Activated CD4-positive, alpha-beta T cell treated with anti-CD3 and anti-CD28 coated beads, Interleukin-10, Interleukin-2, amounts not matched to agents 100 ng/mL and 50 ng/mL, durations not matched to agents 16 hours and 8 hours (primary cell): ENCODE measurements around the gene ERC2.

Experiments used
- DNase-seq: peaks from one replicate; pipeline ENCODE4 v3.0.0-alpha.2; 2020

Gene ERC2

DNA sequence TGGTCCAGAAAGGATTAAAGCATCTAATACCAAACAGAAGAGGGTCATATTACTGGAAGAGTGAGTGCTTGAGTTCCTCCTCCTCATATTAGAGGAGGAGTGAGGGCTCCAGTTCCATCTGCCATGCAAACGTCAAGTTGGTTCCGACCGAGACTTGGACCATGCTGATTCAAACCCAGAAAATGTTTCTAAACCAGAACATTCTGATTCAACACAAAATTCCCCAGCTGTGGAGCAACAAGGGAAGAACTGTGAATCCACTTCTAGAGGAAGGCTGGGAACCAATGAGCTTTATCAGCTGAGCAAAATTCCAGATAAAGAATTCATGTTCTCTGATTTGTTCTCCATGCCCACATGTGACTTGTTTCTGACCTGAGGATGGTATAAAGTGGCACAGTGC is 845.5 kb downstream of the ERC2 start:
- no peak for DNase-seq

DNA sequence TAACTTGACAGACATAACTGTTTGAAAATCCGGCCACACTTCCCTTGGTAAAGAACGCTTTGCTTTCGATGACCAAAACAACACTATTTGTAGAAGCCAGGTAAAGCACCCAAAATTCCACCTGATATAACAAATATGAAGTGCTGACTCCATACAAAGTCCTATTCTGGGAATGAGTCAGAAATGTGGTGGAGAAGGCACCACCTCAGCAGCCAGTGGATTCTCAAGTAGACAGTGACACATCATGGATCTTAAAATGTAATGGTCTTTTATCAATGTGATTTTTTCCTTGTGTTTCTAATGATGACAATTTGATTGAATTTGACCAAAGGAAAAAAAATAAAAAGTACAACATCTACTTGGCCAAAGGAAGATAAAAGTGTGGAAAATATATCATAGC is 846.2 kb downstream of the ERC2 start:
- no peak for DNase-seq

DNA sequence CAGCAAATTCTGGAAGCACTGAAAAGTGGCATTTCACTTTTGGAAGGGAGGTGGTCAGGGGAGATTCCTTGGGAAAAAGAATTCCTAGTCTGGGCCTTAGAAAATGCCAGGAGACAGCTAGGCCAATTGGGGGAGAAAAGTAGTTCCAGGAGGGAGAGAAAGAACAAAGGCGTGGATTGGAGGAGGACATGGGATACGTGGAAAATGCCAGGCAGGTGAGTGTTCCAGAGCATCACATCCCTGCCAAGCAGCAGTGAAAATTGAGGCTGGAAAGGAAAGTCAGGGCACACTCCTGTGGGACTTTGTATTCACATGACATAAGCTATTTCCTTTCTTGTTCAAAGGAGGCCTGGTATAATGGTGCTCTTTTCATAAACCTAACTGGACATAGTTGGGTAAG is 846.6 kb downstream of the ERC2 start:
- no peak for DNase-seq

DNA sequence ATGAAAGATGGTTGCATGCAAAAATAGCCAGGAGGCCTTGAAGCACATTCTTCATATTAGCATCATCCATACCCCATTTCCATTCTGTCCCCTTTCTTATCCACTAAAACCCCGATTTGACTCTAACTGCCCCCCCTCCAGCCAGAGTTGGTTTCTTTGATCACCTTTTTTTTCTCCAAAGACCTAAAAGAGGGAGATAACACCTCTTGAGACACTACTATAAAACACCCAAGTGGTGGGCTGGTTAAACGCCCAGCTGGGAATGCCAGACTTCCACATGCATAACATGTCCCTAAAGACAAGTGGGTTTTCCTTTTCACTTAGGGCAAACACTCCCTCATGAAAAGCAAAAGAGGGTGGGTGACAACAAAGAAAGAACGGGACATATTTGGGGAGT is 847.2 kb downstream of the ERC2 start:
- DNase-seq, result no peak

DNA sequence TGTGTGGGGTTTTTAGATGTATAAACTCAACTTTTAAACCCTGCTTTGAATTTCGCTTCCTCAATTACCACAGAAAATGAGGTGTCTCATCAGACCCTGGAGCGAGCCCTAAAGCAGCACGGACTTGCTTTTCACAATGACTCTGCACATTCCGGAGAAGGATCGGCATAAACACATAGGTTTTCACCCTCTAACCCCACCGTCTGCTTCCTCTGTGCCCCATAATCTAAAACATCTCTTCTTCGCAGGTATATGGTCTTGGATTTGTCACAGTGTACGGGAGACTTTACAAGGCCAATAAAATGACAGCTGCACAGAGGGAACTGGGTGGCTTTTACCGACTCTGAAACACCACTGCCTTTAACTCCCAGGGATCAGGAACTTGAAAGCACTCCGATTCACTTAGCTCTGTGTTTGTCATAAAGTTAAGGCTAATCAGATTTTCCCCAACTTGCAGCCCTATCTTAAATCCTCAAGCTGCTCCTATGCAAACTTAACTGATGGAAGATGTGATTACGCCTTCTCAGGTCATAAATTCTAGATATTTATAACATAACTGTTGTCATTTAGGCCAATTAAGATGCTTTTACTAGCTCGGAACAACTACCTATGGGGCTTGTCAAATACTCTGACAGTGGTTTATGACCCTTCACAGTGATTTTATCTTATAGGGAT is 847.8 kb downstream of the ERC2 start:
- DNase-seq, result no peak

DNA sequence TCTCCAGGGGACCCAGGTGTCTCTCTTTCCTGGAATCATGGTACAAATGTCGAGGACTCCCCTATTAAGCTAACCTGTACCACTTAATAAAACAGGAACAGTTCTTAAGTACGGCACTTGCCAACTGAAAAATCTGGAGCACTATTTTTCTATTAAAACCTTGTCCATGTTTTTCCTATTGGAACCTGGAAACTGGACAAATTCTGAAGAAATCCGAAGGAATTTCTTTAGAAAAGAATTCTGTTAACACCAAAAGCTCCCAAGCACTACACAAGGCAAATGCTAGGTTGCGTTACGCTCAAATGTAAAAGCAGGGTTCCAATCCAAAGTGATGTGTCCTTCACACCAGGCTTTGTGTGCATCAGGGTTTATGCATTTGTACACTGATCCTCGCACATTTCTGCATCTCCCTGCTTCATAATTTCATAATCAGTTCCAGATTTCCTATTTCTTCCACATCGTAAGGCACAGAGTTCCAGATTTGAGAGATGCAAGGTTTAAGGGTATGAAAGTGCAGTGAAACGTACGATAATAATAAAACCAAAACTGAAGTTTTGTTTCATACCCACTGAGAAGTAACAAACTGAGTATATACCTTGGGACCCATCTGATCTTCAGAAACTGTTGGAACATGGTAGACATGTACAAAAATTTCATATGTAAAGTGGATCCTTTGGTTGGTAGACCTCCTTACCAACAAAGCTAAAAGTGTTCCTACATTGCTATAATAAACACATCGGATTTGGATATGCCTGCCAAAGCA is 849.0 kb downstream of the ERC2 start:
- no peak for DNase-seq

DNA sequence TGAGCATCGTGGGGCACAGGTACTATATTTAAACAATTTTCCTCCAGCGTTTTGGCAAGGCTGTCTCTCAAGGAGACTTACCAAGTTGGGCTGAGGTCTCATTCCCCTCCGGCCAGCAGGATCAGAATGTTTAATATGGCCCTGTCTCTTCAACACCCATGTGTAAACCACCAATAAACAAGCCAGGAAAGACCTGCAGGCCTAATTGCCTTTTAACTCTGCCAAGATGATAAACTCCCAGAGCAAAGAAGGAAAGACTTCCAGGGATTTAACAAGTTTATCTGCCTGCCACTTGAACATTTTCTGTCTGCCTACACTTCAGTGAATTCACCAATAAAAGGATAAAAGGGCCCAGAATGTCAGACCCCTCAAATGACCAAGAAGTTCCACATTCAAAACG is 850.9 kb downstream of the ERC2 start:
- no peak for DNase-seq

DNA sequence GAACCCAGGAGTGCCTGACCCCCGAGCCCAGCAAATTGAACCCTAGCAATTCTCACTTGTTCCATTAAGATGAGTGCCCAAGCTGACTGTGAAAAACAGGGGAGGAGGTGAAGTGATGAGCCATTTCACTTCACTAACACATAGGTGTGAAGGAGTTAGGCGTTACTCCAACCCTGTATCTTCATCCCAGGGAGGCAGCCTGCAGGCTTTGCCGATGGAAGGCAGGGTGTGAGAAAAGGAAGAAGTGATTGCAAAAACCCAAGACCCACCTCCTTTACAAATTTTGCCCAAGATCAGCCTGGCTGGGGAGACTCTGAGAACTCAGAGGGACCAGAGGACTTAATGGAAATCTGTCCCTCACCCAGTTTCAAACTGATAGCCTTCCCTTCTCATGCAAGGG is 851.5 kb downstream of the ERC2 start:
- DNase-seq, result no peak

DNA sequence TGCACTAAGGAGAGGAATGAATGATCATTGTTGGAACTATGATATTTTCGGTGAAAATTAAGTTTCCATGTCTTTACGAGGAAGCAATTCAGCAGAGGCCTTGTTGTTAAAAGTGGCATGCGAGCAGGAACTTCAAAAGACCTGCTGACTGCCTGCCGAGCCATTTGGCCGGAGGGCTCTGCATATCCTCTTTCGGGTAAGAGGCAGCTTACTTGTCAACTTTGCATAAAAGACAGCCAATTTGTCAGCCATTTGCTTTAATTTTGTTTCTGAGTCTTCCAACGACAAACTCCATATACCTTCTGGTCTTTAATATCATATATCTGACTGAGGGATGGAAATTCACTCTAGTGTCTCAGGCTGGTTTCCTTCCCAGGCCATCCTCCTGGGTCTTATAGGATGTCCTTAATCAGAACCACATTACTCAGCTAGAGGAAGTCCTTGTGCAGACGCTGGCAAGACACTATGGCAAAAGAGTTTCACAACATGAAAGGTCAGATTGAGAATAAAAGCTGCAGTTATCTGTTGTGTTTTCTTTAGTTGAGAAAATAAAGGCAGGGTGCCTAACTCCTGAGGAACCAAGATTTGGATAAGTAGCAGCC is 852.5 kb downstream of the ERC2 start:
- DNase-seq, result no peak

DNA sequence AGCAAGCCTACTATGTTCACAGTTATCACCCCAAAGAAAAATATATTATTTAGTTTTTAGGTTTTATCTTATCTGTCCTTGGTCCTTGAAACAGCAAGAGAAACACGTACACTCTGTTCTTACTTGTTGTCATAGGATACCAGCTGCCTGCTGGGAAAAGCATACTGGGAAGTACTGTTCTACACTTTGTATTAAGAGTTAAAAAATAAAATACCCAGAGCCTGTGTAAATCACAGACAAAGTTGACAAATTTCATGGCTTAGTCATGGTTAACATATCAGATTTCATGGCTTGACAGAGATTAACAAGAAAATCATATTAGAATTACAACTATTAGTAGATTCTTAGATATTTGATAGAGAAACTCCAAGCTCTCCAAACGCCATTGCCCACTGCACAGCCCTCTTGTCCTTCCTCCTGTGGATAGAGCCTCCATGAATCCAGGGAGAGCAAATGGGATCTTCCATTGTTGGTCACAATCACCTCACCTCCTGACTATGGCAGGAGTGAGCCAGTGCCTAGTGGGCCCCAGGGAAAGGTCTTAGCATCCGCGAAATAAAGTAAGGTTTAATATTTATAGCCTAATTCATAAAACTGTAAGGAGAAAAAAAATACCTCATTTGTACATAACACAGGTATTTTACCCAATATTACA is 853.1 kb downstream of the ERC2 start:
- DNase-seq, result no peak

DNA sequence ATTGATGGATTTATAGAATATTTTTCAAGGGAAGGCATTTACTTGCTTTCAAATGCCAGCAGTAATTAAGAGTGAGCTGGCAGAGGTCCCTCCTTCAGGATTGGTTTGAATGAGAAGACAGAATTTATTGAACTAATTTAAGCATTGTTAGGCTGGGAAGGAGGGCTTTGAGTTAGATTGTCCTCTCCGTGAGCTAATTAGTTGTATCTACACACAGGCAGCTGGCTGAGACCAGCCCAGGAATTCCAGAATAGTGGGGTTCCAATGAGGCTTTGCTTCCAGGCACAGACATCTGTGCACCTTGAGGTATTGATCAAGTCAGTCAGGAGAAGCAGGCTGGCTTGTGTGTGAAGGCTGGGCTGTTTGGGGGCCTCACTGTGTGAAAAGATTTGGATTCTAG is 857.1 kb downstream of the ERC2 start:
- no peak for DNase-seq

DNA sequence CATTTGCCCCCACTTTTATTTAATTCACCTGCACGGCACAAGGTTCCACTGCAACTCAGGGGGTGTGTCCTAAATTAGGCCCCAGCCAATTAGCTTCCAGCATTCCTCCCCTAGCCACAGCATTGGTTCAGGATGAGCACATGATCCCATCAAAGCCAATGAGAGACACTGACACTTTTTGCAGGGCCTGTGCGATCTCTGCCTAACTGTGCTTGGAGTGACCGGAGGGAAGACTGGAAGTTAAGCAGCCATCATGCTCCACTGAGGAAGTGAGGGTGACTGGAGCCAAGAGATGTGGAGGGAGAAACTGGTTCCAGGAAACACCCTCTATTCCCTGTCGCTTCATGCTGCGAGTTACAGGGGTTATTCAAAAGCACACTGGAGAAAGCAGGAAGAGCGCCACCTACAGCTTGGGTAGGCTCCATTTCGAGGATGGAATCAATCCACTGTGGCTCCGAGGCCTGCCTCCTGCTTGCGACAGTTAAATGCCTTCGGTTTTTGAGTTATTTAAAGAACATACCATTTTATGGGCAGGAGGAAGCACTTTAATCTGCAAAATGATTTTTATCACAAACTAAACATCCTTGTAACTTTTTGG is 858.9 kb downstream of the ERC2 start:
- DNase-seq, result no peak

DNA sequence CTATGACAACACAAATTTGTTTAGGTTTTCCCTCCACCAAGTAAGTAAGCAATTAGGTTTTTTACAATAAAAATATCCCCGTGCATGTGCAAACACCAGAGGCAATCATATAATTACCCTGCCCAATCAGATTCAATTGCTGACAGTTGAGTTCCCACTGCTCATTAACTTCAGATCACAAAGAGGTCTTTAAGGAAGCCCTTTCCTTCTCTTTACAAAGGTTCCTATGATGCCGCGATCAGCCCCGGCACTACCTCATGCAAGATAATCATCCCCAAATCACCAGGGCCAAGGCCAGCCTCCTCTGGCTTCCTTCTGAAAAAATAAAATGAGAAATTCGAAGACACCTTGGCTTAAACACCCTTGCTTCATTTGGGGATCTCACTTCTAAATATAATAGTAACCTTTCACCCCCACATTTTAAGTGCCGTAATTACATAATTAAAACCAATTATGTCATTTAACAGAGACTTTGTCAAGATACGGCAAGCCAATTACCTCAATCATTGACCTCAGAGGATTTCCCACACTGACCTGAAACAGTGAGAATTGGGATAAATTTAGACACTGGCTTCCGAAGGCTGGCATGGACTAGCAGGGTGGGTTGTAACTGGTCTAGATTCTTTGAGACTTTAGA is 859.8 kb downstream of the ERC2 start:
- no peak for DNase-seq

DNA sequence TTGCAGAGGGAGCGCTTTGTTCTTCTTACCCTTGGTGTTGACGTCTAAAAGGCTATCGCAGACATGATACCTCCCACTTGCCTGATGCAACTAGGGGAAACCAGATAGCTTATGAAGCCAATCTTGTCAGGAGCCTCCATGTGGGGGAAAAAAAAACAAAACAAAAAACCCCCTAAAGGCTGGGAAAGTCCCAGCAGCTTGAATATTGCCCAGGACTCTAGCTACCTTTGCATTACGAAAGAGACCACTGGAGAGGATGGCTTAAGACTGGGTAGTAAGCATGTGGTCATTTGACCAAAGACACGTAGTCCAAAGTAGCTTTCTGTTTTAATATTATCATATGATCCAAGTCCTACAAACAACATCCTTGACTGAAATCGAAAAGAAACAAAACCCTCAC is 860.4 kb downstream of the ERC2 start:
- DNase-seq, result no peak

DNA sequence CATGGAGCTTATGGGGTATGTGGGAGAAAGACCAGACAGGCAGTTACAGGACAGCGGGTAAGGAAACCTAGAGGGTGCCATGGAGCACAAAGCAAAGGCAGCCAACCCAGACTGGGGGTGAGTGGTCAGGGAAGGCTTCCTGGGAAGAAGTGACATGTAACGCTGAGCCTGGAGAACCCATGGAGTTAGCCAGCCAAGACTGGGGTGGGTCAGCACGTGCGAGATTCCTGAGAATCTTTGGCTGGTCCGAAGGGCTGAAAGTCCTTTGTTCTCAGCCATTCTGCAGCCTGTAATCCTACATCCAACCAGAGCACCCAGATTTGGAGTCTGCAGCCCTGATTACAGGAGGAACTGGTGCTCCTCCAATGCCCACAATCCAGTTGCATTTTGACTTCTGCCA is 861.1 kb downstream of the ERC2 start:
- DNase-seq, result no peak

DNA sequence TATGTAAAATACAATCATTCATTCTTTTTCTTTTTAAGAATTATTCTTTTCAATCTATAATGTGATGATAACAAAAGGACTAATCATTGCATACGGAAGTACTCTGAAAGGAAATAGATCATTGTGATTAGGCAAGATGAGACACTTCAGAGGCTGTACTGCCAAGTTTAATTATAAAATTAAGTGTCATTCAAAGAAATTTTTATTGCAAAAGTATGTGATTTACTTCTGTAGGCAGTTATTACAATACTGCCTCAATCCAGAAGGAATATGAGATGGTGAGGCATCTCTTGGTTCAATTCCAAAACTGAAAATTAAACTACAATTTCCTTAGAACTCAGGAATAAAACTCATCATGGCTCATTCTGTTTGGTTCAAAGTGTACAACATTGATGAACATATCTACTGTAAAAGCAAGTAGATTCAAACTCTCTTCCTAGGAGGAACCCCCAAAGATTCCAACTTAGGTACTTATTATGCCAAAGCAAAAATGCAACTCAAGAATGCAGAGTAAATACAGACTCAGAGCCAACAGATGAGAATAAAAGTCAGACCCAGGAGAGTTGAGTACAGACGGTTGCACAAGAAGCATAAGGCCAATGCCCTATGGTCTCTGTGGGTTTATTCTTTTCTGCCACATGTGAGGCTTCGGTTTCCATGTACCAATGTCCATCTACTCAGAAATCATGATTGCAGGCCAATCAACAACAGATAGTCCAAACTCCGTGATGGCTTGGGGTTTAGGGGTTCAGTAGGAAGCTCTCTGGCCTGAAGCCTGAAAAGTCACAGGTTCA is 862.6 kb downstream of the ERC2 start:
- no peak for DNase-seq

DNA sequence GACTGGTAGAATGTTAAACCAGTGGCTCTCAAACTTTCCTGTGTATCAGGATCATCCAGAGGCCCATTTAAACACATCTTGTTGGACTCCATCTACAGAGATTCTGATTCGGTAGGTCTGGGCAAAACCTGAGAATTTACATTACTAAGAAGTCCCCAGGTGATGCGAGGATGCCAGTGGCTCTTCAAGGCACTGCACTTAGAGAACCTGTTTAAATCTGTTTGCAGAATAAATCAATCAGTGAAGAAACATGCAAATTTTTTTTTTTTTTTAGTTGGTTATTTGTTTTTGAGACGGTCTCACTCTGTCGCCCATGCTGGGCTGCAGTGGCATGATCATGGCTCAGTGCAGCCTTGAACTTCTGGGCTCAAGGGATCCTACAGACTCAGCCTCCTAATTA is 863.4 kb downstream of the ERC2 start:
- no peak for DNase-seq

DNA sequence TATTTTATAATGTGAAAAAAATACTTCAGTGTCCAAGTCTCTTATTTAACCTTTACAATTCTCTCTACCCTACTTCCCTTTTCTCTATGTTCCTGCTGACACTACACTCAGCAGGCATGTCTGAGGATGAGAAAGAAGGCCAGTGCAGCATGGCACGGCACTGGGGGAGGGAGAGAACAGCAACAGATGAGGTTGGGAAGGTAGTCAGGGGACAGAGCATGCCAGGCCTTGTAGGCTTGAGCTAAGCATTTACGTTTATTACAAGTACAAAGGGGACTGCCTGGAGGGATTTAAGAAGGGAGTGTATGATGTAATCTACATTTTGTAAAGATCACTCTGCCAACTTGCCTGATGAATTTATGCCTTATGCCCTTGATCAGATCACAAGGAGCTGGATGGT is 863.9 kb downstream of the ERC2 start:
- DNase-seq, result no peak

DNA sequence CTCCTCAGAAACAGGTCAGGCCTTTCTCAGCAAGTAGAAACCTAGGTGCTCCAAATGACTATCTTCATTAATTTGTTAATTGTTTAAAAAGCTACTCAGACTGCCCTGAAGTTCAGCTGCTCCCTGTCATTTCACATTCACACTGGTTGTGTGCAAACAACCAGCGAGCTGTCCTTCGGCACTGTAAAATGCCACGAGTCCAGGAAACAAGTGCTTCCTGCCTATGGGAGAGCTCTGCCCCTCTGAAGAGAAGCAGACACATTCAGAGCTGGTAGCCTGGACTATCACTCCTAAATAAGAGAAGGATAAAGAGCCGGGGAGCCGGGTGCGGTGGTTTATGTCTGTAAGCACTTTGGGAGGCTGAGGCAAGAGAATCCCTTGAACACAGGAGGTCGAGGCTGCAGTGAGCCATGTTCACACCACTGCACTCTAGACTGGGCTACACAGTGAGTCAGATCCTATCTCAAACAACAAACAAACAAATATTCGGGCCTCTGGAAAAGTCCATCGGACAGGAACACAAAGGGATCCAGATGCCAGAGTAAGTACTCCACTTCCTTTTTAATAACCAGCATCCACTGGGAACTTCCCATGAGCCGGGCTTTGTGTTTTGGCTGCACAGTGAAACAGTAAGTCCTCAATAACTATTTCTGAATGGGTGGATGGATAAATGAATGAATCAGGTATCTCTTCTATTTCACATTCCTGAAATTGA is 866.7 kb downstream of the ERC2 start:
- no peak for DNase-seq

DNA sequence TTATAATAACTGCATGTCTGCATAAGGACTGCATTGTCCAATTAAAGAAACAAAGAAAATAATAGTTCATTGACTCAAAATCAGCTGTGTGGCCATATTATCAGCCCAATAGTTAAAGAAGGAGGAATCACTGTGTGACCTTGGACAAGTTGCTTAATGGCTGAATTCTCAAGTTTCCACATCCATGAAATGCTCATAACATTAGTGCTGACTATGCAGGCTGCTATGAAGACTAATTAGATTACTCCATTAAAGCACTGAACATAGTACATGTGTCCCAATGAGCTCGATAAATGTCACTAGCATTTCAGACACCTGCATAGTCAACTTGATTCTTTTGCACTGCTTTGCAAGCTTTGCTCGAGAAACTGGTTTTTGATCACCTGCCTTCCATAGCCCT is 870.0 kb downstream of the ERC2 start:
- DNase-seq, result no peak

DNA sequence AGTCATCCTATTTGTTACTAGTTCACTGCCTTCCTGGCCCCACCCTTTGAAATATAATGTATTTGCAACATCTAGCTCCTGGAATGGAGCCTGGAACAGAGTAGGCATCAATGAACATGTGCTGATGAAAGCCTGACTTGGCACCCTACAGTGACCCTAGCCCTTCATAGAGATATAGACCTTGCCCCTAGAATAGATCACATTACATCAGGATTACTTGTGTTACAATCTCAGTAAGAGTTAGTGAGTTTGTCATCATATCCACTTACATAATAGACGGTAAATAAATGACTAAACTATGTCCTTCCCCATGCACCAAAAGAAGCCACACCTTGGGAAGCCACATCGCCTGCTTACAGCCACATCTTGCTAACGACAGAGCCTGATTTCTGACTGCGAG is 870.6 kb downstream of the ERC2 start:
- no peak for DNase-seq

DNA sequence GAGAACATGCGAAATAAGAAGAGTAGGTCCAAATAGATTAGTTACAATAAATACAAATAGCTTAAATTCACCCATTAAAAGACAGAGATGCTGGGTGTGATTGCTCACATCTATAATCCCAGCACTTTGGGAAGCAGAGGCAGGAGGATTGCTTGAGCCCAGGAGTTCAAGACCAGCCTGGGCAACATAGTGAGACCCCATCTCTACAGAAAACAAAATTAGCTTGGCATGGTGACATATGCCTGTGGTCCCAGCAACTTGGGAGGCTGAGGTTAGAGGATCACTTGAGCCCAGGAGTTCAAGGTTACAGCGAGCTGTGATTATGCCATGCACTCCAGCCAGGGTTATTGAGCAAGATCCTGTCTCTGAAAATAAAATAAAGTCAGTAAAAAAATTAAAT is 872.1 kb downstream of the ERC2 start:
- no peak for DNase-seq
